Measurements from ENCODE around the gene FREM1. TPM values are rescaled to one million over a fixed set of nuclear protein-coding genes. Genes with fewer than 3 reads are reported as not detected.

FREM1 gene
- total RNA-seq, 2 donors from 2014 or later: not detected

Other genes starting within 250 kb of the FREM1 start
- gene ZDHHC21, start 217.0 kb downstream of the FREM1 start, total RNA-seq: 1 to 10 TPM; 6.5 to 7.0 TPM
- not detected for gene CER1, start 187.7 kb downstream of the FREM1 start, total RNA-seq